A549 (cell line): ENCODE results near the gene DBH. TPM values are rescaled to one million over a fixed set of nuclear protein-coding genes. Genes with fewer than 3 reads are reported as not detected.

Source experiments
- ATAC-seq, 2 experiments: fragments of 200-7000 bp in 1 of 2; fragments of >200 bp in 1 of 2; cut with Nextera tagmentation in 1 of 2; cut with Tn5 transposase in 1 of 2; 3 replicates each; pipeline versions ENCODE4 v1.8.0 to v1.9.1; 2018 to 2020; ENCODE audit warnings: mild to moderate bottlenecking in 1 of 2, moderate library complexity in 1 of 2
- CTCF ChIA-PET: fragments of 300-600 bp; sonication (Branson Sonifier 250); formaldehyde crosslinking; extraction: SDS; loops from one replicate; lab custom pipeline; 2021; ENCODE audit warnings: antibody characterized with exemption, inconsistent platforms; lab: Yijun Ruan, JAX
- POLR2A ChIA-PET: fragments of 350-600 bp; formaldehyde crosslinking; extraction: SDS; loops from one replicate; lab custom pipeline; 2021; ENCODE audit warnings: antibody characterized with exemption, inconsistent platforms; lab: Yijun Ruan, JAX
- DNase-seq, 2 experiments: peaks; one replicate each; pipeline versions ENCODE4 v3.0.0 to v3.0.0-alpha.2; 2011 to 2016; ENCODE audit warnings: low read depth in 1 of 2, low spot score in 1 of 2
- FAIRE-seq: peaks from 2 replicates; lab custom pipeline; 2011; peaks lifted over from hg19 to GRCh38; lab: Jason Lieb, UNC
- H3K27ac ChIP-seq, 2 experiments: fragments of >200 bp; sonication (Bioruptor Twin); formaldehyde crosslinking; 3 replicates each; pipeline ENCODE4 v1.5.1; 2016 to 2017
- H3K4me1 ChIP-seq: fragments of >200 bp; sonication (Bioruptor Twin); formaldehyde crosslinking; 3 replicates; pipeline ENCODE4 v1.6.1; 2016
- H3K4me2 ChIP-seq: fragments of >200 bp; sonication (Bioruptor Twin); formaldehyde crosslinking; 3 replicates; pipeline ENCODE4 v1.6.1; 2016
- H3K4me3 ChIP-seq: fragments of >200 bp; sonication (Bioruptor Twin); formaldehyde crosslinking; 3 replicates; pipeline ENCODE4 v1.5.1; 2016
- H3K9me3 ChIP-seq: fragments of >200 bp; sonication (Bioruptor Twin); formaldehyde crosslinking; 3 replicates; pipeline ENCODE4 v1.6.1; 2016
- BCL3 ChIP-seq: fragments of >200 bp; sonication (Bioruptor Twin); formaldehyde crosslinking; IDR thresholded peaks from 3 replicates; pipeline ENCODE4 v1.6.1; 2016
- CEBPB ChIP-seq, 2 experiments: fragments of >200 bp in 1 of 2; sonication (Bioruptor Twin) in 1 of 2; formaldehyde crosslinking in 1 of 2; IDR thresholded peaks; 2 replicates each; pipeline ENCODE4 v1.6.1; 2012 to 2016
- CHD4 ChIP-seq: fragments of 200-600 bp; sonication (generic); IDR thresholded peaks from 2 replicates; pipeline ENCODE4 v1.6.1; 2016; ENCODE audit warnings: antibody characterized with exemption, mild to moderate bottlenecking, borderline replicate concordance
- EP300 ChIP-seq, 2 experiments: fragments of >200 bp; sonication (Bioruptor Twin); formaldehyde crosslinking; IDR thresholded peaks; 2 replicates in 1 of 2; 3 replicates in 1 of 2; pipeline ENCODE4 v1.6.1; 2016 to 2017
- ESRRA ChIP-seq: fragments of 150-350 bp; IDR thresholded peaks from 2 replicates; pipeline ENCODE4 v1.6.1; 2014; ENCODE audit warnings: mild to moderate bottlenecking, low read length, borderline replicate concordance
- FOSL2 ChIP-seq, 2 experiments: fragments of 450-650 bp in 1 of 2; fragments of >200 bp in 1 of 2; sonication (Bioruptor Twin) in 1 of 2; formaldehyde crosslinking; IDR thresholded peaks; 2 replicates each; pipeline versions ENCODE4 v1.5.0 to v1.6.1; 2016 to 2020; ENCODE audit warnings: mild to moderate bottlenecking in 1 of 2, moderate library complexity in 1 of 2
- FOXS1 ChIP-seq: fragments of 250-450 bp; sonication (Bioruptor Pico); IDR thresholded peaks from 2 replicates; pipeline ENCODE4 v1.5.0; 2020; ENCODE audit warnings: mild to moderate bottlenecking, moderate library complexity
- HEYL ChIP-seq: fragments of 250-450 bp; sonication (Bioruptor Pico); IDR thresholded peaks from 2 replicates; pipeline ENCODE4 v1.8.0; 2021; ENCODE audit warnings: mild to moderate bottlenecking, moderate library complexity
- KDM1A ChIP-seq: fragments of 200-600 bp; sonication (generic); IDR thresholded peaks from 2 replicates; pipeline ENCODE4 v1.6.1; 2016; ENCODE audit warnings: low read depth, mild to moderate bottlenecking
- KDM5A ChIP-seq: fragments of 200-600 bp; sonication (generic); IDR thresholded peaks from 2 replicates; pipeline ENCODE4 v1.6.1; 2016; ENCODE audit warnings: antibody characterized with exemption, mild to moderate bottlenecking
- RAD21 ChIP-seq, 2 experiments: fragments of >200 bp in 1 of 2; sonication (Bioruptor Twin) in 1 of 2; formaldehyde crosslinking in 1 of 2; IDR thresholded peaks in 1 of 2; conservative IDR thresholded peaks in 1 of 2; 2 replicates in 1 of 2; 3 replicates in 1 of 2; pipeline ENCODE4 v1.6.1; 2012 to 2018; ENCODE audit warnings: inconsistent platforms in 1 of 2
- RNF2 ChIP-seq: fragments of 200-600 bp; sonication (generic); IDR thresholded peaks from 2 replicates; pipeline ENCODE4 v1.6.1; 2016; ENCODE audit warnings: low read depth, mild to moderate bottlenecking, antibody characterized with exemption, moderate library complexity, borderline replicate concordance
- ZFP36 ChIP-seq: fragments of 450-650 bp; IDR thresholded peaks from 2 replicates; pipeline ENCODE4 v1.6.1; 2014; ENCODE audit warnings: borderline replicate concordance; ENCODE audit not compliant: partially characterized antibody
- WGBS: methylation state at CpG from one replicate; pipeline ENCODE4 v1.1.6; 2017; ENCODE audit errors: missing lambda C conversion rate; 5-methylcytosine and 5-hydroxymethylcytosine counted together
- polyA plus RNA-seq, 4 experiments: library from polyadenylated mRNA; depleted of rRNA in 3 of 4; stranded (reverse); fragments of >200 nt; fragmentation: RNase III in 1 of 4; extraction: RNeasy Plus Mini Kit Qiagen cat#74134 plus additional on column Dnase treatment in 1 of 4; gene quantifications; 2 replicates in 3 of 4; 3 replicates in 1 of 4; pipeline ENCODE4 v1.2.3, GENCODE V29; 2011 to 2017
- TF ChIP-seq, protein P1 (sequence below): IDR thresholded peaks from 2 replicates; pipeline ENCODE4 v1.6.1; 2012
- TF ChIP-seq, protein P2 (sequence below): IDR thresholded peaks from 2 replicates; pipeline ENCODE4 v1.6.1; 2012
- TF ChIP-seq, protein P3 (sequence below): IDR thresholded peaks from 2 replicates; pipeline ENCODE4 v1.6.1; 2012; ENCODE audit warnings: low read depth, borderline replicate concordance

DBH gene
- polyA plus RNA-seq, 2 of the 4 experiments (the other 2 are of a cell fraction): not detected

- no peak for FAIRE-seq
- TF ChIP-seq, protein P1, sequence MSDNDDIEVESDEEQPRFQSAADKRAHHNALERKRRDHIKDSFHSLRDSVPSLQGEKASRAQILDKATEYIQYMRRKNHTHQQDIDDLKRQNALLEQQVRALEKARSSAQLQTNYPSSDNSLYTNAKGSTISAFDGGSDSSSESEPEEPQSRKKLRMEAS: no peak
- TF ChIP-seq ZFP36 (no peak), KDM1A (no peak), BCL3 (no peak)
- ATAC-seq: no peak
Measured at GRCh38 chr9:133659516-133659915, 23.4 kb downstream of the DBH start.

DNA sequence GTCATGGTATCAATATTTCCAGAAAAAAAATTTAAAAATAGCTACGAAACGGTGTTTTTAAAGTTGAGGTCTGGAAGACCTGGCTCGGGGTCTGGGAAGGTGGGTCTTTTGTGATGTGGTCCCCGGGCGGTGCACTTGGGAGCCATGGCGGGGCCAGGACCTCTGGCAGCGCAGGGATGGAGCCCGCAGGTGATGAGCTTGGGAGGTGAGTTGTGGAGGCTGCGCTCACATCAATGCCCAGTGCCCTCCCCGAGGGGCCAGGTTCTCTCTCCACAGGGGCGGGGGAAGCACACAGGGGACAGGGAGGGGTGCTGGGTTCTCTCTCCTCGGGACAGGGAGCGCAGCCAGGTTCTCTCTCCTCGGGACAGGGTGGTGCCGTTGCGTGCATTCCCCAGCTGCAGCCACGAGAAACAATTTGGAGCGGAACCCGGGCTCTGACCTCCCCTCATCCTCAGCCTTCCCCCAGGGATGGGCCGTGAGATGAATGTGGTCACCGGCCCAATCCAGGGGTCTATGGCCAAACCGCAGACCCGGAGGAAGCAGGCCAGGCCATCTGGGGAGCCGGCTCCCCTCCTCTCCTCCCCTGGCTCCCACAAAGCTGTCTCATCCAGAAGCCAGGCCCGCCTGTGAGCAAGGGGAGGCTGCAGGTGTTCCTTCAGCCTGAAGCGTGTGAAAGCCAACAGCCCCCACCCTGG lies 25.8 kb downstream of the DBH start:
- Histone ChIP-seq H3K4me2 (no peak overlapping the region), H3K9me3 (no peaks in the 10 kb centered on the region), H3K4me3 (no peak overlapping the region), H3K4me1 (peaks cover 15% of the 10 kb centered on the region; the same call in 2 of the 3 replicates), H3K27ac (no peak overlapping the region)
- DNase-seq (no peak), FAIRE-seq (no peak), ATAC-seq (no peak)
- ChIA-PET CTCF (interaction anchor here (1.2 to 1.4 kb wide), 3 partner anchors 19 to 81 kb away, joined by 3 read pairs; no protein-coding TSS in a partner anchor), POLR2A (no interaction called here)
- WGBS: 41% methylated on average over 24 of the region's 26 CpGs
- TF ChIP-seq ESRRA (no peak), RNF2 (no peak), FOSL2 (IDR thresholded peaks at IDR 0.05) (no peak), FOSL2 (CRISPR knock-in tag; IDR thresholded peaks at IDR 0.05) (no peak), BCL3 (no peak), CEBPB (IDR thresholded peaks at IDR 0.05) (no peak), CHD4 (no peak)
- TF ChIP-seq, protein P1: no peak
- TF ChIP-seq, protein P2, sequence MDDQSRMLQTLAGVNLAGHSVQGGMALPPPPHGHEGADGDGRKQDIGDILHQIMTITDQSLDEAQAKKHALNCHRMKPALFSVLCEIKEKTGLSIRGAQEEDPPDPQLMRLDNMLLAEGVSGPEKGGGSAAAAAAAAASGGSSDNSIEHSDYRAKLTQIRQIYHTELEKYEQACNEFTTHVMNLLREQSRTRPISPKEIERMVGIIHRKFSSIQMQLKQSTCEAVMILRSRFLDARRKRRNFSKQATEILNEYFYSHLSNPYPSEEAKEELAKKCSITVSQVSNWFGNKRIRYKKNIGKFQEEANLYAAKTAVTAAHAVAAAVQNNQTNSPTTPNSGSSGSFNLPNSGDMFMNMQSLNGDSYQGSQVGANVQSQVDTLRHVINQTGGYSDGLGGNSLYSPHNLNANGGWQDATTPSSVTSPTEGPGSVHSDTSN: no peak

More at GRCh38 chr9:133659516-133659915, 23.4 kb downstream of the DBH start:
- no peaks in the 10 kb centered on the region for H3K9me3 ChIP-seq
- no peak overlapping the region for H3K4me3 ChIP-seq
- peaks cover 15% of the 10 kb centered on the region; the same call in 2 of the 3 replicates for H3K4me1 ChIP-seq
- WGBS: 61% methylated on average over 9 of the region's 13 CpGs
- DNase-seq: no peak
- H3K4me2 ChIP-seq: peak overlapping the region; percentile 79
- POLR2A ChIA-PET: interaction anchor here (0.5 kb wide), 2 partner anchors 409 to 749 kb away, joined by 3 to 4 read pairs; no protein-coding TSS in a partner anchor
- no peak overlapping the region for H3K27ac ChIP-seq
- CTCF ChIA-PET: interaction anchor here (0.9 to 1.5 kb wide), 6 partner anchors 8 to 83 kb away, joined by 3 to 4 read pairs (median 3); no protein-coding TSS in a partner anchor

GRCh38 chr9:133664173-133665050 lies 28.2 kb downstream of the DBH start:
- POLR2A ChIA-PET: no interaction called here
- no peaks in the 10 kb centered on the region for H3K9me3 ChIP-seq
- TF ChIP-seq EP300 (IDR thresholded peaks at IDR 0.05): no peak
- TF ChIP-seq FOXS1: no peak
- TF ChIP-seq KDM5A: no peak
- TF ChIP-seq, protein P3, sequence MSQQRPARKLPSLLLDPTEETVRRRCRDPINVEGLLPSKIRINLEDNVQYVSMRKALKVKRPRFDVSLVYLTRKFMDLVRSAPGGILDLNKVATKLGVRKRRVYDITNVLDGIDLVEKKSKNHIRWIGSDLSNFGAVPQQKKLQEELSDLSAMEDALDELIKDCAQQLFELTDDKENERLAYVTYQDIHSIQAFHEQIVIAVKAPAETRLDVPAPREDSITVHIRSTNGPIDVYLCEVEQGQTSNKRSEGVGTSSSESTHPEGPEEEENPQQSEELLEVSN: no peak
- no peak for TF ChIP-seq RAD21 (conservative IDR thresholded peaks at IDR 0.05 in 1 of 2, IDR thresholded peaks at IDR 0.05 in 1 of 2)
- no peak for TF ChIP-seq HEYL (CRISPR knock-in tag)
- ATAC-seq (peak in 1 of 2 experiments; percentile 15; a peak in 1 of 6 replicates), FAIRE-seq (no peak), DNase-seq (no peak)
- H3K4me1 ChIP-seq: no peaks in the 10 kb centered on the region
- CTCF ChIA-PET: interaction anchor here (0.9 kb wide), 1 partner anchor 19 kb away, joined by 4 read pairs; no protein-coding TSS in a partner anchor
- no peak overlapping the region for H3K27ac ChIP-seq
- no peak overlapping the region for H3K4me2 ChIP-seq
- WGBS: 36% methylated on average over 19 of the region's 27 CpGs
- H3K4me3 ChIP-seq: no peak overlapping the region
